ENCODE data around the gene ADK. TPM values are rescaled to one million over a fixed set of nuclear protein-coding genes. Genes with fewer than 3 reads are reported as not detected.

Gene ADK
- polyA plus RNA-seq, 1 experiment = 19.4 TPM

- Histone ChIP-seq H3K36me3 (ENCODE audit: control insufficient read depth, insufficient read depth, low read length) (no peaks in the 10 kb centered on the region), H3K27me3 (ENCODE audit: control insufficient read depth, insufficient read depth, low read length) (no peaks in the 10 kb centered on the region), H3K4me3 (ENCODE audit: low read depth, low read length) (no peak overlapping the region)
- POLR2A ChIA-PET = no interaction called here
- no peak for DNase-seq (ENCODE audit: low read depth)
- CTCF ChIA-PET = interaction anchor here (3.1 kb wide), 1 partner anchor 10 kb away, joined by 17 read pairs; no protein-coding TSS in a partner anchor
- TF ChIP-seq CTCF (IDR thresholded peaks at IDR 0.05; ENCODE audit: insufficient read depth, low read depth, low read length) = no peak
Observed at GRCh38 chr10:74233281-74233680, 82.3 kb downstream of the ADK start.

- Histone ChIP-seq H3K36me3 (ENCODE audit: control insufficient read depth, insufficient read depth, low read length) (no peaks in the 10 kb centered on the region), H3K27me3 (ENCODE audit: control insufficient read depth, insufficient read depth, low read length) (no peaks in the 10 kb centered on the region), H3K4me3 (ENCODE audit: low read depth, low read length) (no peak overlapping the region)
- ChIA-PET CTCF (interaction anchor here (0.6 to 3.1 kb wide), 11 partner anchors 9 to 348 kb away, joined by 3 to 17 read pairs (median 5); partner anchors contain the start of genes ADK and AP3M1), POLR2A (no interaction called here)
- TF ChIP-seq CTCF (IDR thresholded peaks at IDR 0.05; ENCODE audit: insufficient read depth, low read depth, low read length) = peak; percentile 44
- no peak for DNase-seq (ENCODE audit: low read depth)
Observed at GRCh38 chr10:74234569-74234968, 83.5 kb downstream of the ADK start.

GRCh38 chr10:74238031-74238431 lies 87.0 kb downstream of the ADK start:
- H3K4me3 ChIP-seq (ENCODE audit: low read depth, low read length) = no peak overlapping the region
- DNase-seq (ENCODE audit: low read depth) = no peak
- CTCF ChIA-PET = no interaction called here
- H3K36me3 ChIP-seq (ENCODE audit: control insufficient read depth, insufficient read depth, low read length) = peaks cover 3% of the 10 kb centered on the region
- H3K27me3 ChIP-seq (ENCODE audit: control insufficient read depth, insufficient read depth, low read length) = no peaks in the 10 kb centered on the region
- no peak for TF ChIP-seq CTCF (IDR thresholded peaks at IDR 0.05; ENCODE audit: insufficient read depth, low read depth, low read length)
- POLR2A ChIA-PET = no interaction called here

- H3K4me3 ChIP-seq (ENCODE audit: low read depth, low read length) = no peak overlapping the region
- TF ChIP-seq CTCF (IDR thresholded peaks at IDR 0.05; ENCODE audit: insufficient read depth, low read depth, low read length) = no peak
- H3K36me3 ChIP-seq (ENCODE audit: control insufficient read depth, insufficient read depth, low read length) = peaks cover 4% of the 10 kb centered on the region
- DNase-seq (ENCODE audit: low read depth) = no peak
- ChIA-PET POLR2A (no interaction called here), CTCF (interaction anchor here (1.9 kb wide), 1 partner anchor 862 kb away, joined by 8 read pairs; no protein-coding TSS in a partner anchor)
- H3K27me3 ChIP-seq (ENCODE audit: control insufficient read depth, insufficient read depth, low read length) = no peaks in the 10 kb centered on the region
Observed at GRCh38 chr10:74238516-74238915, 87.5 kb downstream of the ADK start.

GRCh38 chr10:74243067-74243466 lies 92.0 kb downstream of the ADK start:
- CTCF ChIA-PET = interaction anchor here (1.0 to 6.3 kb wide), 13 partner anchors 8 to 995 kb away, joined by 3 to 126 read pairs (median 4); partner anchors contain the start of gene COMTD1
- no peak overlapping the region for H3K4me3 ChIP-seq (ENCODE audit: low read depth, low read length)
- peaks cover 4% of the 10 kb centered on the region for H3K36me3 ChIP-seq (ENCODE audit: control insufficient read depth, insufficient read depth, low read length)
- POLR2A ChIA-PET = no interaction called here
- H3K27me3 ChIP-seq (ENCODE audit: control insufficient read depth, insufficient read depth, low read length) = no peaks in the 10 kb centered on the region
- DNase-seq (ENCODE audit: low read depth) = no peak
- TF ChIP-seq CTCF (IDR thresholded peaks at IDR 0.05; ENCODE audit: insufficient read depth, low read depth, low read length) = no peak

Measured in BJ (cell line).